ENCODE data around the gene RNASEL.

The RNASEL gene

GRCh38 chr1:182563095-182563494 is 26.0 kb downstream of the RNASEL start:
- Histone ChIP-seq H3K36me3 (ENCODE audit: control insufficient read depth in 2 of 2, insufficient read depth in 1 of 2, low read length in 2 of 2) (no peaks in the 10 kb centered on the region), H3K27ac (ENCODE audit: extremely low read depth, low read depth, low read length) (no peak overlapping the region), H3K4me3 (ENCODE audit: low read depth, low read length) (no peak overlapping the region), H3K9me3 (ENCODE audit: control insufficient read depth, insufficient read depth, low read depth, low read length) (no peaks in the 10 kb centered on the region), H3K4me1 (ENCODE audit: control insufficient read depth, insufficient read depth, low read length) (no peaks in the 10 kb centered on the region)
- POLR2A ChIA-PET: no interaction called here
- CTCF ChIA-PET: interaction anchor here (2.1 kb wide), 1 partner anchor 33 kb away, joined by 5 read pairs; no protein-coding TSS in a partner anchor
- TF ChIP-seq ZNF629 (tag by site-specific recombination; IDR thresholded peaks at IDR 0.05) (no peak), ZNF624 (tag by site-specific recombination; IDR thresholded peaks at IDR 0.05) (no peak), ZBTB8A (tag by site-specific recombination; IDR thresholded peaks at IDR 0.05) (no peak), ZNF248 (tag by site-specific recombination; IDR thresholded peaks at IDR 0.05) (no peak), ZNF121 (tag by site-specific recombination; IDR thresholded peaks at IDR 0.05) (no peak), SALL2 (tag by site-specific recombination; IDR thresholded peaks at IDR 0.05; ENCODE audit: borderline replicate concordance) (no peak), KLF9 (tag by site-specific recombination; IDR thresholded peaks at IDR 0.05; ENCODE audit: low read depth) (no peak), ZNF23 (tag by site-specific recombination; IDR thresholded peaks at IDR 0.05; ENCODE audit: borderline replicate concordance) (no peak), ZXDB (tag by site-specific recombination; IDR thresholded peaks at IDR 0.05) (no peak), ZNF704 (tag by site-specific recombination; IDR thresholded peaks at IDR 0.05) (no peak), ZFP3 (tag by site-specific recombination; IDR thresholded peaks at IDR 0.05; ENCODE audit: low read depth) (no peak), ZNF513 (tag by site-specific recombination; IDR thresholded peaks at IDR 0.05) (no peak), CTCF (tag by site-specific recombination; IDR thresholded peaks at IDR 0.05) (no peak)

- Histone ChIP-seq H3K27ac (ENCODE audit: extremely low read depth, low read depth, low read length) (no peak overlapping the region), H3K9me3 (ENCODE audit: control insufficient read depth, insufficient read depth, low read depth, low read length) (no peaks in the 10 kb centered on the region), H3K4me3 (ENCODE audit: low read depth, low read length) (no peak overlapping the region), H3K36me3 (ENCODE audit: control insufficient read depth in 2 of 2, insufficient read depth in 1 of 2, low read length in 2 of 2) (no peaks in the 10 kb centered on the region), H3K4me1 (ENCODE audit: control insufficient read depth, insufficient read depth, low read length) (no peaks in the 10 kb centered on the region)
- CTCF ChIA-PET: no interaction called here
- POLR2A ChIA-PET: no interaction called here
- TF ChIP-seq ZNF18 (tag by site-specific recombination; IDR thresholded peaks at IDR 0.05): no peak
- no peak for TF ChIP-seq ZBTB7A (tag by site-specific recombination; IDR thresholded peaks at IDR 0.05; ENCODE audit: low read depth)
- TF ChIP-seq ZNF350 (tag by site-specific recombination; IDR thresholded peaks at IDR 0.05): no peak
- TF ChIP-seq ZBTB26 (tag by site-specific recombination; optimal IDR thresholded peaks at IDR 0.05): no peak
- TF ChIP-seq ZNF514 (tag by site-specific recombination; IDR thresholded peaks at IDR 0.05): no peak
- no peak for TF ChIP-seq TCF7L2 (IDR thresholded peaks at IDR 0.05; ENCODE audit: borderline replicate concordance, low read depth, low read length)
- TF ChIP-seq KLF10 (tag by site-specific recombination; IDR thresholded peaks at IDR 0.05): no peak
- TF ChIP-seq ZFP41 (tag by site-specific recombination; IDR thresholded peaks at IDR 0.05; ENCODE audit: borderline replicate concordance): no peak
- no peak for TF ChIP-seq ZNF157 (tag by site-specific recombination; IDR thresholded peaks at IDR 0.05)
- no peak for TF ChIP-seq GLIS2 (tag by site-specific recombination; IDR thresholded peaks at IDR 0.05)
- no peak for TF ChIP-seq SCRT1 (tag by site-specific recombination; IDR thresholded peaks at IDR 0.05; ENCODE audit: borderline replicate concordance)
- no peak for TF ChIP-seq IKZF3 (tag by site-specific recombination; IDR thresholded peaks at IDR 0.05)
- TF ChIP-seq REPIN1 (tag by site-specific recombination; IDR thresholded peaks at IDR 0.05; ENCODE audit: low read depth): no peak
- TF ChIP-seq ZNF510 (tag by site-specific recombination; IDR thresholded peaks at IDR 0.05; ENCODE audit: insufficient replicate concordance): no peak
- no peak for TF ChIP-seq RBAK (tag by site-specific recombination; IDR thresholded peaks at IDR 0.05)
- TF ChIP-seq ZNF174 (tag by site-specific recombination; IDR thresholded peaks at IDR 0.05): no peak
- TF ChIP-seq ZNF521 (tag by site-specific recombination; IDR thresholded peaks at IDR 0.05): no peak
- no peak for TF ChIP-seq MYNN (tag by site-specific recombination; IDR thresholded peaks at IDR 0.05; ENCODE audit: borderline replicate concordance)
Observed at GRCh38 chr1:182561456-182561855, 27.6 kb downstream of the RNASEL start.

Measured in HEK293 (cell line).